NCI-H1105 (cell line): Measurements from ENCODE around the gene NLN.
"Not testable (repeated sequence)": the region's sequence is repeated elsewhere in the genome, so short reads cannot be mapped to it uniquely, and the experiment has no call there.

Source experiments
- DNase-seq: peaks from one replicate; lab custom pipeline; 2025; lab: John Stamatoyannopoulos, UW

Gene NLN

DNA sequence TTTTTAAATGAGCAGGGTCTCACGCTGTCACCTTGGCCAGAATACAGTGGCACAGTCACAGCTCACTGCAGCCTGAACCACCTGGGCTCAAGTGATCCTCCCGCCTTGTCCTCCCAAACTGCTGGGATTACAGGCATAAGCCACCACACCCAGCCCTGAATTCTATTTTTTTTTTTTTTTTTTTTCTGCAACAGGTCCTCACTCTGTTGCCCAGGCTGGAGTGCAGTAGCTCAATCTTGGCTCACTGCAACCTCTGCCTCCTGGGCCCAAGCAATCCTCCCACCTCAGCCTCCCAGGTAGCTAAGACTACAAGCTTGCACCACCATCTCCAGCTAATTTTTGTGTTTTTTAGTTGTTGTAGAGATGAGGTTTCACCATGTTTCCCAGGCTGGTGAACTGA lies 51.0 kb downstream of the NLN start:
- DNase-seq = not testable (repeated sequence)

DNA sequence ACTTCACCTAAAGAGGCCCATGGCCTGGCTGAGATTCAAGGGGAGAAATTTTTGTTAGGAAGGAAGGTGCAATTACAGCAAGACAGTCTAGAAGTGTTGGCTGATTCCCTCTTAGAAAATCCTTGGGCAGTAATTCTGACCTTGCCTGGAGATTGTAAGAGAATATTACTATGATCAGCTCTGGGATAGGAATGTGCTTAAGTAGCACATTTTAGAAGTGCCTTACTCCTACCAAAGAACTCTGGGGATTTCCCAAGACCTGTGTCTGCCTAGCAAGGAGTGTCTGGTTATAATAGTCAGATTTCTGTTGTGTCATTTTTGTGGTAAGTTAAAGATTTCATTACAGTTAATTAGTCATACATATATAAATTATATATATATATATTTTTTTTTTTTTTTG lies 52.3 kb downstream of the NLN start:
- no peak for DNase-seq

DNA sequence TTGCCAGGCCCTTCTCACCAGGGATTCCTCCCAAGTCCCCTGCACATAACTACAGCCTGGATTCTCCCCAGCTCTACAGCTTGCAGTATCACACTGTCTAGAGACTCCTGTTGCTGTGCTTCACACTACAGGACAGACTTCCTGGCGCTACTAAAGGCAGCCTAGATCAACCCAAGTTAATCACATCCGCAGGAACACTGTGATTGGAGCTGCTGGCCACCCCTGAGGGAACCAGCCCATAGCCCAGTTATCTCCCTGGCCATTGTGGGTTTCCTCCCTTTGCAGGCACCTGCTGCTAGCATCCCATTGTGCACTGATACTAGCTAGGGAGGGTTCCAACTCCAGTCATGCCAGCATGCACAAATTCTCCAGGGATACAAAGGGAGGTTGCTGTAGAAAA lies 53.5 kb downstream of the NLN start:
- no peak for DNase-seq

DNA sequence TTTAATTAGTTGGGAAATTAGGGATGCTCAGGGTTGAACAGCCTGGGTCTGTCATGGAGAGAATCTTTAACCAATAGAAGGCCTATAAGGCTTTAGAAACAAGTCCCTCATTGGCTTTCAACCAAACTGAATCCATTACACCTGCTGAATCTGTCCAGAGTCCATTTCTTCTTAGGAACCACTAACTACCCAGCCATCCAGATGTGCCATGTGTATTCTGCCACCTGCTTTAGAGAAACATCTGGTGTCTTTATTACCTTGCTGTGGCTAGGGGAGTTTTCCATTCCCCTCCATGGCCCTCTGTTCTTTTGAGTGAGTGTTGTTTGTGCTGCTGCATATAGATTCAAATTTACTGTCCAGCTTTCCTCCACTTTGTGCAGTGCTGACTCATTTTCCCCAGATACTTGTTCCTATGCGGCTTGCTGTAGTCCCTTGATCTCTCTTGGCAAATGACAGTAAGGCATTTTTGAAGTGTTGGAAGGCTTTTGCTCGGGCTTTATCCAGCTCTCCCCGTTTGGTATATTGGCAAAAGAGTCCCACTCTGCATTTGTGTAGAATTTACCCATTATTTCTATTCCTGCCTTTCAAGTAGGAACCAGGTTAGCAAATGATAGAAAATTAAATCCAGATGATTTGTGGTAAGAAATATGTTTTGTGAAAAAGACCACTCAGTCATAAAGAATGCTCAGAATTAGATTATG lies 54.6 kb downstream of the NLN start:
- no peak for DNase-seq

DNA sequence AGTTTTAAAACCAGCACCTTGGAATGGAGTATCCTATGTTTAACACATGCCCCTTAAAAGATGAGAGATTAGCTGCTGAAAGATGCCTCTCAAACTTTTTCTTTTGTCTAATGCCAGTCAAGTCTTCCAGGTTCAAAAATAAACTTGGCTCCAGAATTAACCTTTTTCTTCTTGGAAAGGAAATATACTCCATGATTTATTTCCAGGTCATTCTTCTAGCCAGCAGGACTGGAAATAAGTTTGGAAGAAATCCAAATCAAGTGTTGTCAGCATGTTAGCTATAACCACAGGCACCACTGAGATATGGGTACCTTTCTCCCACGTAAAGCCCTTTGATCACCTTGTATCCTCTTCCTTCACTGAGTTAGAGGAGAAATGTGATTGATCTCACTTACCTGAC lies 56.1 kb downstream of the NLN start:
- DNase-seq = no peak

DNA sequence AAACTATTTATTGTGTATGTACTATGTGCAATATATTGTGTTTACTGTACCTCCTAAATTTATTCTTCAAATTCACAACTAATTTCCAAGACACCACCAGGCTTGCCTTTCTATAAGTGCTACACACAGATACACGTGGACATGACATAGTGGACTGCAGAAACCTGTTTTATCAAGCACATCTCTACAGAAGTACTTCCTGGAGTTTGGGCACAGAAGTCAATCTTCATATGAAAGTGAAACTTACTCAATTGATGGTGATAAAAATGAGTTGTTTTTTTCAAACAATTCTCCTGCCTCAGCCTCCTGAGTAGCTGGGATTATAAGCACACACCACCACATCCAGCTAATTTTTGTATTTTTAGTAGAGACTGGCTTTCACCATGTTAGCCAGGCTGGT lies 57.6 kb downstream of the NLN start:
- DNase-seq = no peak

DNA sequence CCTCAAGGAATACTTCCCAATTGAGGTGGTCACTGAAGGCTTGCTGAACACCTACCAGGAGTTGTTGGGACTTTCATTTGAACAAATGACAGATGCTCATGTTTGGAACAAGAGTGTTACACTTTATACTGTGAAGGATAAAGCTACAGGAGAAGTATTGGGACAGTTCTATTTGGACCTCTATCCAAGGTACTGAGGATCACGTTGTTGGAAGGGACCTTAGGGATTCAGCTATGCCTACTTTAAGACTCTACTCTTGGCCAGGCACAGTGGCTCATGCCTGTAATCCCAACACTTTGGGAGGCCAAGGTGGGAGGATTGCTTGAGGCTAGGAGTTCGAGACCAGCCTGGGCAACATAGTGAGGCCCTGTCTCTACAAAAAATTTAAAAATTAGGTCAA lies 66.3 kb downstream of the NLN start:
- not testable (repeated sequence) for DNase-seq

DNA sequence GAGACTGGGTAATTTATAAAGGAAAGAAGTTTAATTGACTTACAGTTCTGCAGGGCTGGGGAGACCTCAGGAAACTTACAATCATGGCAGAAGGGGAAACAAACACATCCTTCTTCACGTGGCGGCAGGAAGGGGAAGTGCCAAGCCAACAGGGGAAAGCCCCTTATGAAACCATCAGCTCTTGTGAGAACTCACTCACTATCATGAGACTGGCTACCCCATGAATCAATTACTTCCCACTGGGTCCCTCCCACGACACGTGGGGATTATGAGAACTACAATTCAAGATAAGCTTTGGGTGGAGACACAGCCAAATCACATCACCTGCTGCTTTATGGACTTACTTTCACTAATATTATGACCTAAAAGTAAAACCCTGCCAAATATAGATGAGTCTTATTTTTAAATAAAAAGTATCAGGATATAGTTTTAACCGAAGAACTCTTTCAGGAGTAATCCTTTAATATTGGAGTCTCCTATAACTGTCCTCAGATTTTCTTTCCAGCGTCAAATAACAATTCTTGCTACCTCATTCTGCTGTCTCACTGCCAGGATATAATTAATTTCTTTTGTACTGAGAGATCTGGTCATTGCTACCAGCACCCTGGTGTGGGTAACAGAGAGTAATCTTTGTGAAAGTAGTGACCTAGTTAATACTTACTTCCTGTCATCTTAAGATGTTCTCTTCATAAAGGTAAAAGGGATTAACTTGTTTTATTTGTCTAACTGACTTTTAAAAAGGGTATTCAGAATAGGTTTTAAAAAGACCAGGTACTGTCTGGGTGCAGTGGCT lies 68.6 kb downstream of the NLN start:
- DNase-seq = no peak

DNA sequence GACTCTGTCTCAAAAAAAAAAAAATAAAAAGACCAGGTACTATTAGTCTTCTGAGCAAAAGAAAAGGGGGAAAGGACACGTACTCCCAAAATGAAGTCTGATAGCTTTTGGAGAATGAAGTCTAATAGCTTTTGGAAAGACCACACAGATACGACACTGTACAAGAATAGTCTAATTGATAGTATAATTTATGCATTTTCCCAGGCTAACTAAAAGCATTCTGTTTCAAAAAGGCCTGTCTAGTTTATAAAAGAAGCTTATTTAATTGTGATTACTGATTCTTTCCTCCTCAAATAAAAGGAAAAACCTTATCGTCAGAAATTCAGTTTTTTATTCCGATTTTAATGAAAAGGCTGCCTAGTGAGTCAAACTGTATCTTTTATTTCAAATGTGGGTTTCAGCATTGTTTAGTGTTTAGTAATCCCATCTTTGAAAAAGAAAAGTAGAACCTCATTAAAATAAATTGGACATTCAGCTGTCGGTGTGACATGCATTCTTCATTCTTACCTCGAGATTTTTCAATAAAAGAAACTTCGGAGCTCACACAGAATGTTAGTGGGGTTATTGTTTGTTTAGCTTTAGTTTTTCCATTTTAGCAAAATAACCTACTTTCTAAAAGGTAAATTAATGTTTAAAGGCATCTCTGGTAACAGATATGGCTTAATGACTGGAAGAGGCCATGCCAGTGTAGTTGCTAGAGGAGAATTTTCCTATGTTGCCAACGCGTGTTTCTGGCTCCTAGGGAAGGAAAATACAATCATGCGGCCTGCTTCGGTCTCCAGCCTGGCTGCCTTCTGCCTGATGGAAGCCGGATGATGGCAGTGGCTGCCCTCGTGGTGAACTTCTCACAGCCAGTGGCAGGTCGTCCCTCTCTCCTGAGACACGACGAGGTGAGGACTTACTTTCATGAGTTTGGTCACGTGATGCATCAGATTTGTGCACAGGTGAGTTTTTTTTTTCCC lies 70.0 kb downstream of the NLN start:
- no peak for DNase-seq

DNA sequence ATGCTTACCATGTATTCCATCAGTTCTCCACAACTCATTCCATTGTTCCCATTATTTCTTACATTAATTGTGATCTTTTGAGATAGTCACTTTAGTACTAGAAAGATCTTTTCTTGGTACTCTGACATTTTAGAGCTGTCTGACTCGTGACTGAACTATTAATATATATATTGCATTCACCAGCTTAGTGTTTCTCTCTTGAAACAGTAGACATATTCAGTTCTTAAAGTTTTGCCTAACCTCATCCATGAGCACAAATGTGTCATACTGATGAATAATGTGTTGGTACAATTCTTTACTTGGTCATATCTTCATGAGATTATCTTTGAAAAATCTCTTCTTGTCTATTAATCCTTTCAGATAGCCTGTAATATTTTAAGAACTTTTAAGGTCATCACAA lies 74.3 kb downstream of the NLN start:
- no peak for DNase-seq

DNA sequence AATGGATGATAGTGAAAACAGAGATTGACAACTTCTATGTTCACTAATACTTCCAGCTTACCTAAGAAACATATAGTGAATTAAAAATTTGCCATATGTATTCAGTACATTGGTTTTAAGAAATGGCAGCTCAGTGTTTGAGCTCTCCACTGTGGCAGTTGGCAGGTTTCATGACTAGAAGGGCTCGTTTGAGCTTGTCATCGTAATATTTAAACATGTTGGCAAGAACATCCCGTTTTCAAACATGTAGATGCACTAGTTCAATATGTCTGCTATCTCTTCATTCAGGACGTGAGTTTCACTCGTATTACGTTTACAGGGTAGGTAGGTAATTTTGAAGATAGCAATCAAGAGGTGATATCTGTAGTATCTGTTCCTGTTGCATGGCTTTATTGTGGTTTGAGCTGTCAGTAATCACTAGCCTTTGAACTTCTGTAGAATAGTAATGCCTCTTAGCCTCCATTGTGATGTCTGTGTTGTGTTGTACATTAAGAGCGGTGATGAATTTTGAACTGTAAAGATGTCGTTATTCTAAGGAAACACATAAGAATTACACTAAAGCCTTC lies 74.8 kb downstream of the NLN start:
- DNase-seq = no peak

DNA sequence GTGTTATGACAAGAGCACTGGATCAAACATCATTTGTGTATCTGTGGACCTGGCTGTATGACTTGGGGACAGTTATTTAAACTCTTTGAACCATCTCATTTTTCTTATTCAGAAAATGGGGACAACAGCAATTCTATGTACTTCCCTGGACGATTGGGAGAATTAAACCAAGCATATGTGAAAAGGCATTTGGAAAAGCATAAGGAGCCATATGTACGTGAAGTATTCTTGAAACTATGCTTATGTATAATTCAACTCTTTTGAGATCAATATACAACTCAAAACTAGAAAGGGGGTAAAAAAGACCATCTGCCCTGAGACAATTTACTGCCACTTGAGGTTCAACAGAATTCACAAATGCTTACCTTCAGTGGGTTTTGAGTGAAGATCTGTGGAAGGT lies 75.5 kb downstream of the NLN start:
- DNase-seq = no peak

DNA sequence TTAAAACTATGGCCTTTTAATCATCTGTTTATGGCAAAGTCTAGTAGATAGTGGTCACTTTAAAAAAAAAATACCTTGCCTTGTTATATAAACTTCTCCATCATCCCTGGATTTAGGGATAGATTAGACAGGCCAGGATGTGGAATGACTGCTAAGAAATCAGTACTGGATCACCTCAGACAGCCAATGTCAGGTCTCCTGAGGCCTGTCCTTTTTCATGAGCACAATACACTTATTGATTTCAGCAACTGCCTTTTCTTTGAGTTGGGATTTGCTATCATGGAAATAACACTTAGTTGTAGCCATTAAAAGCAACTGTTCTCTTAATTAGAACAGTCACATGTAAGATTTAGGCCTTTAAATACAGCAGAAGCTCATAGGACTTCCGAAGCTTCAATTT lies 77.9 kb downstream of the NLN start:
- no peak for DNase-seq

DNA sequence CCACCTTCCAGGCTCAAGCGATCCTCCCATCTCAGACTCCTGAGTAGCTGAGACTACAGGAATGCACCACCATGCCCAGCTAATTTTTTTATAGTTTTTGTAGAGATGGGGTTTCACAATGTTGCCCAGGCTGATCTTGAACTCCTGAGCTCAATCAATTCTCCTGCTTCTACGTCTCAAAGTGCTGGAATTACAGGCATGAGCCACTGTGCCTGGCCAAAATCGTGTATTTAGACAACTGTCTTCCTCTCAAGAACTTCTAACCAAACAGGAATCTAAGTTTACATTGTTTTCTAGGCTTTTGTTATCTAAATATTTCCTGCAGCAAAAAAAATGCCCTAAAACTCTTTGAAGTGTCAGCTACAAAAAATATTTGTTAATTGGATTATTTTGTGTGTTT lies 78.8 kb downstream of the NLN start:
- no peak for DNase-seq

DNA sequence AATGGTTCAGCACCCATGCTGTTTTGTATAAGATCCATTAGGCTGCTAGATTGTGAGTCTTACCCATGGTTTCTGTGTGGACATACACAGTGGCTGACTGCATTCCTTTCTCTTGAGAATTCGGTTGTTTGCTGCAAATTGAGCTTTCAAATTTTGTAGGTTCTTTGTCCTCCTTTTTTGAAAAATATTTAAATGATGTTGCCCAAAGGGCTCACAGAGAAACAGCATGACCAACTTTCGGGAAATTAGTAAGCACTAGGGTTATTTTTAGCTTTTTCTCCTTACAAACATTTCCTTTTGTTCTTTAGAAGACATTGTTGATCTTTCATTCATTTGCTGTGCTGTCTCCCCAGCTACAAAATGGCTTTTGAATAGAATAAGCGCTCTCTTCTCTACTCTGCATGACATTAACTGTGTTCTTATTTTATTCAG lies 79.4 kb downstream of the NLN start:
- DNase-seq = no peak

DNA sequence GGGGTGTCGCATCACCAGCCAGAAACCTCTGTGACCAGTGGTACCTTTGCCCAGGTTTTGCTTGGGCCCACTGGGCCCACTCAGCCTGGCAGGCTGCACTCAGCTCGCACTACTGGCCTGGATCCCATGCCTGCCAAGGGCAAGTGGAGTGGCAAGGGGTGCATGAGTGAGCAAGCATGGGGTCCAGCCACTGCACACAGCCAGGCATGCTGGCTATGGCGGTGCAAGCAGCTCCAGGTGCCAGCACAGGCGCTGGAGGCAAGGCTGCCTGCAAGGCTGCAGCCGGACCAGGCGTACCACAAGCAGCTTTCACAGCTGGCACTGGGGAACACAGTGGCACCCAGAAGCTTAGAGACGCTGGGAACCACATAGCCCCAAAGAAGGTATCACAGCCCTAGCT lies 80.1 kb downstream of the NLN start:
- DNase-seq = no peak

DNA sequence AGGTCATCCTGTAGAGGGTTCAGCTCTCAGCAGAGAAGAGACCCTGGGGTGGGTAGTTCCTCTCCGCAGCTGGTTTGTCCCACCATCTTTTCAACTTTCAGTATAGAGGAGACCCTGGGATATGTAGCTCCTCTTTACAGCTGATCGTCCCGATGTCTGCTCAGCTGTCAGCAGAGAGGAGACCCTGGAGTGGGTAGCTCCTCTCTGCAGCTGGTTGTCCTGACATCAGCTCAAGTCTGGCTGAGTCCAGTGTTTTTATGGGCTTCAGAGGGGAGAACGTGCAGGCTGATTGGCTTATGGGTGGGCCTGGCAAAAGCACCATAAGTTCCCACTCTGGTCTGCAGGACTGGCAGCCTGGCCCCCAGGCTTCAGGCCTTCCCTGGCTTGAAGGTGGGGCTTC lies 80.8 kb downstream of the NLN start:
- DNase-seq = no peak

DNA sequence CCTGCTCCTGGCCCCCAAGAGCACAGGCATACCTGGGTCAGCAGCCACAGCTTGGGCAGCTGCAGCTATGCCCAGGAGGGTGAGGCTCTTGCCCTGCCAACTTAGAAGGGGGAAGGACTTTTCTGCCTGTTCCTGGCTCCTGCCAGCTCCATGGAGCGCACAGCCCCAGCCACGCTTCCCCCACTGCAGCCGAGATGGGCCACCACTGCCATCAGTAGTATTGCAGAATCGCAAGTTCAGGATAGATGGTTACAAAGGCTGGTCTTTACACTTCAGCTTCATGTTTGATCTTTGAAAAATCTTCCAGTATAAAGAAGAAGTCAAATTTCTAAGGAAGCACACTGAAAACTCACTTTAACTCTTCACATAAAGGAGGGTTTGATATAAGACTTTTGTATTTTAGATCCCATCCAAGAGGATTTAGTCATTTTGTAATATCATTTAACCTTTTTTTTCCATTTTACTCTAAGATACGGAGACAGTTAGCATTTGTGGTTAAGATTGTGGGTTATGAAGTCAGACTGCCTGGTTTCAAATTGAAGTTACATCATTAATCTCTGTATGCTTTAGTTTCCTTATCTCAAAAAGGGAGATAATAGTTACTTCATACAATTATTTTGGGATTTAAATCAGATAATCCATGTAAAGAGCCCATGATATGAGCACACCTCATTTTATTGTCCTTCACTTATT lies 81.8 kb downstream of the NLN start:
- no peak for DNase-seq

DNA sequence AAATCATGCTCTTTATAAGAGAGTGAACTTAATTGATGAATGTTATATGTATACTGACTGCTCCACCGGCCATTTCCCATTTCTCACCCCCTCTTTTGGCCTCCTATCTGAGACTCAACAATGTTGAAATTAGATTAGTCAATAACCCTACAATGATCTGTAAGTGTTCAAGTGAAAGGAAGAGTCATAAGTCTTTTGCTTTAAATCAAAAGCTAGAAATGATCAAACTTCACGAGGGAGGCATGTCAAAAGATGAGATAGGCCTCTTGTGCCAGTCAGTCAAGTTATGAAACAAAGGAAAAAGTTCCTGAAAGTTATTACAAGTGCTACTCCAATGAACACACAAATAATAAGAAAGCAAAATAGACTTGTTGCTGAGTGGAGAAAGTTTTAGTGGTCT lies 83.1 kb downstream of the NLN start:
- no peak for DNase-seq

DNA sequence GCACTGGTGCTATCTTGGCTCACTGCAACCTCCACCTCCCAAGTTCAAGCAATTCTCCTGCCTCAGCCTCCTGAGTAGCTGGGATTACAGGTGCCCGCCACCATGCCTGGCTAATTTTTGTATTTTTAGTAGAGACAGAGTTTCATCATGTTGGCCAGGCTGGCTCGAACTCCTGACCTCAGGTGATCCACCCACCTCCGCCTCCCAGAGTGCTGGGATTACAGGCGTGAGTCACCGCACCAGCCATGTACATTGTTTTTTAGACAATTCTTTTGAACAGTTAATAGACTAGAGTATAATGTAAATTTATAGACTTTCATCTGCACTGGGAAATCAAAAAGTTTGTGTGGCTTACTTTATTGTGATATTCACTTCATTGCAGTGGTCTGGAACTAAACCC lies 85.5 kb downstream of the NLN start:
- not testable (repeated sequence) for DNase-seq

DNA sequence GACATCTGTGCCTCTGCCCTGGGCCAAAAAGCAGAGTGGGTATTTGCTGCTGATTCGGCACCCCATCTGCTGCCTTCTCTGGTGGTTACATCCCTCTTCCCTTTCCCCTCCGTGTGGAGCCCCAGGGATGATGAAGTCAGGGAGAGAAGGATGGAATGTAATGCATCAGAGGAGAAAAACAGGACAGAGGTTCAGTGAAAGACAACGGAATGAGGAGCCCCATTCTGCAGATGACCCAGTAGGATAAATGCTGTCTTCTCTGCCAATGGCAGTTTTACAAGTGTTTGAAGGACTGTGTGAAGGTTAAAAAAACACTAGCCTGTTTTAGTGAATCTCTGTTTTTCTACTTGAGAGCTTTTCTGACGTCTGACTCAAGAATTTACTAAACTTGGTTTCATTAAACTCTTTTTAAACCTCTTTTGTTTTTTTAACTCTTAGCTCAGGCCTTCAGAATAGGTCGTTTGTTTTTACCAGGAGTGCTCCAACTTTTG lies 86.3 kb downstream of the NLN start:
- no peak for DNase-seq

DNA sequence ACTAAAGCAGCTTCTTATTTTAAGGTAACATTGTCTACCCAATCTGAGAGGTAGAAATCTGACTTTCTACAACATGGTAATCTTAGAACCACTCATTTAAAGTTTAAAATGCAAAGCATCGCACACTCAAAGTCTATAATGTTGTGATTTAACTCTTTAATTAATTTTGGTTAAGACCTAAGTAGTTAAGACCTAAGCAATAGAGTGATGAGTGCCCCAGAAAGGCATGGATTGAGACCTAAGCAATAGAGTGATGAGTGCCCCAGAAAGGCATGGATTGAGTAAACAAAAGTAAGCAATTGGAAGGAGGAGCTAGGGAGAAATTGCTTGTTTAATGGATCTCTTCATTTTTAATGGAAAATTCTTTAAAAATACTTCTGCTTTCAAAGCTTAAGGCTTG lies 86.8 kb downstream of the NLN start:
- no peak for DNase-seq
